GM12878 (cell line): ENCODE data around the gene ADAMTS4. TPM values are rescaled to one million over a fixed set of nuclear protein-coding genes. Genes with fewer than 3 reads are reported as not detected.

ENCODE experiments used
- ATAC-seq: fragments of 200-7000 bp; cut with Tn5 transposase; 3 replicates; pipeline ENCODE4 v1.9.1; 2020; ENCODE audit warnings: mild to moderate bottlenecking, moderate library complexity
- BruUV-seq: library from RNA; stranded (reverse); fragments of 400-500 nt; replicated peaks from 2 replicates; lab custom pipeline; 2021; lab: Mats Ljungman, UMichigan
- CTCF ChIA-PET: fragments of 300-600 bp; sonication (Branson Sonifier 250); formaldehyde crosslinking; extraction: SDS; loops from one replicate; lab custom pipeline; 2021; ENCODE audit warnings: inconsistent platforms; lab: Yijun Ruan, JAX
- POLR2A ChIA-PET: fragments of 350-600 bp; formaldehyde crosslinking; extraction: SDS; loops from one replicate; lab custom pipeline; 2021; ENCODE audit warnings: inconsistent platforms; lab: Charles Lee
- RAD21 ChIA-PET: fragments of 300-600 bp; sonication (Branson Sonifier 250); formaldehyde crosslinking; loops from one replicate; lab custom pipeline; 2023; ENCODE audit warnings: antibody characterized with exemption; ENCODE audit not compliant: unreplicated experiment; lab: Charles Lee
- SMC1A ChIA-PET: fragments of 300-600 bp; sonication (Branson Sonifier 250); formaldehyde crosslinking; loops from one replicate; lab custom pipeline; 2023; ENCODE audit not compliant: unreplicated experiment, uncharacterized antibody; lab: Charles Lee
- DNase-seq: peaks from one replicate; pipeline ENCODE4 v3.0.0-alpha.2; 2011; ENCODE audit warnings: low read depth, low spot score
- FAIRE-seq: peaks from 3 replicates; lab custom pipeline; 2011; peaks lifted over from hg19 to GRCh38; lab: Jason Lieb, UNC
- H2AFZ ChIP-seq: 2 replicates; pipeline ENCODE4 v1.6.0; 2011; ENCODE audit warnings: low read depth, low read length, control low read depth; ENCODE audit not compliant: control insufficient read depth
- H3K27ac ChIP-seq: 2 replicates; pipeline ENCODE4 v1.5.1; 2011; ENCODE audit warnings: control low read depth; ENCODE audit not compliant: control insufficient read depth, insufficient read depth
- H3K27me3 ChIP-seq, 2 experiments: replicated peaks in 1 of 2; 2 replicates each; pipeline versions ENCODE4 v1.6.0 to v1.6.1; 2011; ENCODE audit warnings: low read length in 1 of 2; ENCODE audit not compliant: control insufficient read depth in 2 of 2, insufficient read depth in 2 of 2
- H3K36me3 ChIP-seq, 2 experiments: 2 replicates each; pipeline ENCODE4 v1.5.1; 2011; ENCODE audit warnings: low read length in 1 of 2; ENCODE audit not compliant: control insufficient read depth in 2 of 2, insufficient read depth in 2 of 2
- H3K4me1 ChIP-seq: 2 replicates; pipeline ENCODE4 v1.6.1; 2011; ENCODE audit warnings: mild to moderate bottlenecking, low read length, moderate library complexity, mixed read lengths; ENCODE audit not compliant: control insufficient read depth, insufficient read depth
- H3K4me2 ChIP-seq: 2 replicates; pipeline ENCODE4 v1.6.0; 2011; ENCODE audit warnings: control low read depth; ENCODE audit not compliant: control insufficient read depth, insufficient read depth
- H3K4me3 ChIP-seq: fragments of 200-600 bp; sonication (generic); 2 replicates; pipeline ENCODE4 v1.5.1; 2016
- H3K79me2 ChIP-seq: 2 replicates; pipeline ENCODE4 v1.6.0; 2011; ENCODE audit warnings: low read length; ENCODE audit not compliant: control insufficient read depth, insufficient read depth
- H3K9ac ChIP-seq: 2 replicates; pipeline ENCODE4 v1.8.0; 2011; ENCODE audit warnings: low read length, control low read depth, mixed read lengths; ENCODE audit not compliant: control insufficient read depth, insufficient read depth
- H3K9me3 ChIP-seq: replicated peaks from 3 replicates; pipeline ENCODE4 v1.5.1; 2011; ENCODE audit warnings: mild to moderate bottlenecking, low read length; ENCODE audit not compliant: control insufficient read depth, insufficient read depth
- H4K20me1 ChIP-seq: 2 replicates; pipeline ENCODE4 v1.6.0; 2011; ENCODE audit not compliant: control insufficient read depth, insufficient read depth
- MTA3 ChIP-seq: IDR thresholded peaks from 2 replicates; pipeline ENCODE4 v1.6.1; 2012; ENCODE audit warnings: low read length, inconsistent platforms, borderline replicate concordance
- PML ChIP-seq: IDR thresholded peaks from 2 replicates; pipeline ENCODE4 v1.6.1; 2012; ENCODE audit warnings: low read length, inconsistent platforms
- POLR2AphosphoS5 ChIP-seq: IDR thresholded peaks from 2 replicates; pipeline ENCODE4 v1.6.1; 2011; ENCODE audit warnings: mild to moderate bottlenecking, low read length, inconsistent platforms
- SMAD5 ChIP-seq: IDR thresholded peaks from 2 replicates; pipeline ENCODE4 v1.6.1; 2016; ENCODE audit warnings: antibody characterized with exemption, low read depth
- STAT1 ChIP-seq: fragments of 450-650 bp; conservative IDR thresholded peaks from 2 replicates; pipeline ENCODE4 v1.6.1; 2014; ENCODE audit warnings: antibody characterized with exemption, mild to moderate bottlenecking
- SUZ12 ChIP-seq: fragments of 200-600 bp; sonication (generic); IDR thresholded peaks from one replicate; pipeline ENCODE4 v1.6.1; 2018; ENCODE audit warnings: antibody characterized with exemption, mild to moderate bottlenecking; ENCODE audit not compliant: unreplicated experiment
- WGBS: methylation state at CpG from one replicate; pipeline ENCODE4 v1.1.6; 2016; ENCODE audit warnings: low lambda C conversion rate; ENCODE audit not compliant: insufficient replicate concordance, insufficient coverage; ENCODE audit errors: missing lambda C conversion rate; 5-methylcytosine and 5-hydroxymethylcytosine counted together
- in situ Hi-C: fragments of 300-500 bp; cut with MboI; formaldehyde crosslinking; loops from 9 replicates; pipeline ENCODE4 v1.14.3; 2018; ENCODE audit warnings: mixed read lengths
- intact Hi-C: fragments of 100-400 bp; cut with micrococcal nuclease; formaldehyde crosslinking; loops from one replicate; pipeline ENCODE4 v1.14.2; 2022; ENCODE audit not compliant: unreplicated experiment
- polyA plus RNA-seq, 11 experiments: library from polyadenylated mRNA; depleted of rRNA in 4 of 11; unstranded in 6 of 11; stranded (reverse) in 5 of 11; fragments of >200 nt; fragmentation: Nextera tagmentation in 4 of 11; fragmentation: Illumina TruSeq in 1 of 11; extraction: Ambion mirVana in 4 of 11; extraction: Trizol in 1 of 11; gene quantifications; 1 replicate in 1 of 11; 2 replicates in 10 of 11; pipeline versions ENCODE4 v1.2.1 to v1.2.3, GENCODE V29; 2011 to 2016; ENCODE audit warnings: inconsistent platforms in 2 of 11, missing spikeins in 2 of 11, low read depth in 1 of 11
- total RNA-seq, 4 experiments: library from RNA; depleted of rRNA in 3 of 4; stranded (reverse); fragments of >200 nt in 3 of 4; fragmentation: Illumina TruSeq in 1 of 4; extraction: Trizol in 1 of 4; gene quantifications; 2 replicates each; pipeline versions ENCODE4 v1.2.1 to v1.2.3, GENCODE V29; 2013 to 2021
- TF ChIP-seq, protein P1 (sequence below): fragments of 450-650 bp; formaldehyde crosslinking; IDR thresholded peaks from 2 replicates; pipeline ENCODE4 v1.5.0; 2022; ENCODE audit warnings: mild to moderate bottlenecking, missing genetic modification characterization
- TF ChIP-seq, protein P2 (sequence below), 3 experiments: IDR thresholded peaks in 2 of 3; conservative IDR thresholded peaks in 1 of 3; 2 replicates each; pipeline ENCODE4 v1.5.1; 2011; ENCODE audit warnings: low read depth in 3 of 3, low read length in 3 of 3, mild to moderate bottlenecking in 3 of 3, control low read depth in 2 of 3, moderate library complexity in 2 of 3, inconsistent platforms in 1 of 3, mixed read lengths in 1 of 3; ENCODE audit not compliant: control insufficient read depth in 2 of 3, insufficient read depth in 1 of 3; ENCODE audit errors: extremely low read depth in 1 of 3
- TF ChIP-seq, protein P3 (sequence below): IDR thresholded peaks from 2 replicates; pipeline ENCODE4 v1.6.1; 2011; ENCODE audit warnings: mild to moderate bottlenecking, low read depth, low read length, moderate library complexity; ENCODE audit not compliant: insufficient replicate concordance

ADAMTS4 gene
- total and polyA plus RNA-seq, 10 of the 15 experiments (the other 5 are each of a cell fraction or from before 2014, with no cell fraction given), result 0.01 to 0.13 (median 0.05) TPM; not detected in 2

DNA sequence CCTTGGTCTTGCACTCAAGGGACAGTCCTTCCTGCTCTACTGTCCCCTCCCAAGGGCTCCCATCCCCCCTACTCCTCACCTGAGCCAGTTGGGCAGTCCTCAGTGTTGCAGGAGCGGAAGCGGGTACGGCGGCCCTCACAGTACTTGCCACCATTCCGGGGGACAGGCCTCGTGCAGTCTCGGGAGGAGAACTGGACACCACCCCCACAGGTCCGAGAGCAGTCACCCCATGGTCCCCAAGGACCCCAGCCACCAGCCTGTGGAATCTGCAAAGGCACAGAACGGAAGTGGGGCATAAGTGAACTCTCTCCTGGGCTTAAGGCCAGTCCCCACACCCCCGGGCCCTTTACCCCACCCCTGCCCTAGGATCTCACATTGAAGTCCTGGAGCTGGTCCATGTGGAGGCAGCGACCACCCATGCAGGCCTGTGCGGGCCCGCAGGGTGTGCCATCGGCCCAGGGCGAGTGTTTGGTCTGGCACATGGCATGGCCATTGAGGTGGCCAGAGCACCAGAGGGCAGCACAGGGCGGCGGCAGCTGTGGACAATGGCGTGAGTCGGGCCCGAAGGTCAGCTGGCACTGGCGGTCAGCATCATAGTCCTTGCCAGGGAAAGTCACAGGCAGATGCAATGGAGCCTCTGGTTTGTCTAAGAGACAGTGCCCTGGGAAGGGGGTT, 5.2 kb downstream of the ADAMTS4 start:
- Histone ChIP-seq H3K9ac (no peak overlapping the region), H3K4me2 (no peak overlapping the region), H3K36me3 (no peaks in the 10 kb centered on the region), H3K27ac (no peak overlapping the region), H3K4me1 (peaks cover 18% of the 10 kb centered on the region), H3K9me3 (no peaks in the 10 kb centered on the region), H3K79me2 (no peaks in the 10 kb centered on the region), H3K4me3 (no peak overlapping the region), H2AFZ (no peak overlapping the region), H4K20me1 (no peaks in the 10 kb centered on the region), H3K27me3 (no peaks in the 10 kb centered on the region)
- no peak for DNase-seq
- intact Hi-C loops, result no loop called here
- ChIA-PET CTCF (interaction anchor here (0.8 to 7.0 kb wide), 16 partner anchors 9 to 195 kb away, joined by 3 to 164 read pairs (median 12); partner anchors contain the start of genes APOA2, CFAP126, NDUFS2 and PPOX), POLR2A (interaction anchor here (0.9 to 3.3 kb wide), 4 partner anchors 7 to 40 kb away, joined by 4 to 18 read pairs (median 4); partner anchors contain the start of genes NDUFS2, TOMM40L and UFC1), SMC1A (interaction anchor here (1.0 to 5.3 kb wide), 8 partner anchors 8 to 190 kb away, joined by 3 to 55 read pairs (median 6); partner anchors contain the start of genes APOA2, NDUFS2 and TOMM40L), RAD21 (interaction anchor here (0.8 to 7.2 kb wide), 7 partner anchors 11 to 188 kb away, joined by 3 to 55 read pairs (median 4); partner anchors contain the start of genes APOA2 and TOMM40L)
- in situ Hi-C loops, result loop anchor here (10.0 kb wide), 1 partner anchor 551 kb away; the partner anchor contains the start of gene DUSP12
- WGBS, result 71% methylated on average over 18 of the region's 21 CpGs
- ATAC-seq, result no peak
- no peak for TF ChIP-seq STAT1
- TF ChIP-seq POLR2AphosphoS5, result no peak
- TF ChIP-seq SMAD5, result no peak
- TF ChIP-seq, protein P1, sequence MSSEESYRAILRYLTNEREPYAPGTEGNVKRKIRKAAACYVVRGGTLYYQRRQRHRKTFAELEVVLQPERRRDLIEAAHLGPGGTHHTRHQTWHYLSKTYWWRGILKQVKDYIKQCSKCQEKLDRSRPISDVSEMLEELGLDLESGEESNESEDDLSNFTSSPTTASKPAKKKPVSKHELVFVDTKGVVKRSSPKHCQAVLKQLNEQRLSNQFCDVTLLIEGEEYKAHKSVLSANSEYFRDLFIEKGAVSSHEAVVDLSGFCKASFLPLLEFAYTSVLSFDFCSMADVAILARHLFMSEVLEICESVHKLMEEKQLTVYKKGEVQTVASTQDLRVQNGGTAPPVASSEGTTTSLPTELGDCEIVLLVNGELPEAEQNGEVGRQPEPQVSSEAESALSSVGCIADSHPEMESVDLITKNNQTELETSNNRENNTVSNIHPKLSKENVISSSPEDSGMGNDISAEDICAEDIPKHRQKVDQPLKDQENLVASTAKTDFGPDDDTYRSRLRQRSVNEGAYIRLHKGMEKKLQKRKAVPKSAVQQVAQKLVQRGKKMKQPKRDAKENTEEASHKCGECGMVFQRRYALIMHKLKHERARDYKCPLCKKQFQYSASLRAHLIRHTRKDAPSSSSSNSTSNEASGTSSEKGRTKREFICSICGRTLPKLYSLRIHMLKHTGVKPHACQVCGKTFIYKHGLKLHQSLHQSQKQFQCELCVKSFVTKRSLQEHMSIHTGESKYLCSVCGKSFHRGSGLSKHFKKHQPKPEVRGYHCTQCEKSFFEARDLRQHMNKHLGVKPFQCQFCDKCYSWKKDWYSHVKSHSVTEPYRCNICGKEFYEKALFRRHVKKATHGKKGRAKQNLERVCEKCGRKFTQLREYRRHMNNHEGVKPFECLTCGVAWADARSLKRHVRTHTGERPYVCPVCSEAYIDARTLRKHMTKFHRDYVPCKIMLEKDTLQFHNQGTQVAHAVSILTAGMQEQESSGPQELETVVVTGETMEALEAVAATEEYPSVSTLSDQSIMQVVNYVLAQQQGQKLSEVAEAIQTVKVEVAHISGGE (CRISPR knock-in tag), result no peak
- no peak for TF ChIP-seq MTA3
- no peak for TF ChIP-seq SUZ12
- TF ChIP-seq, protein P2, sequence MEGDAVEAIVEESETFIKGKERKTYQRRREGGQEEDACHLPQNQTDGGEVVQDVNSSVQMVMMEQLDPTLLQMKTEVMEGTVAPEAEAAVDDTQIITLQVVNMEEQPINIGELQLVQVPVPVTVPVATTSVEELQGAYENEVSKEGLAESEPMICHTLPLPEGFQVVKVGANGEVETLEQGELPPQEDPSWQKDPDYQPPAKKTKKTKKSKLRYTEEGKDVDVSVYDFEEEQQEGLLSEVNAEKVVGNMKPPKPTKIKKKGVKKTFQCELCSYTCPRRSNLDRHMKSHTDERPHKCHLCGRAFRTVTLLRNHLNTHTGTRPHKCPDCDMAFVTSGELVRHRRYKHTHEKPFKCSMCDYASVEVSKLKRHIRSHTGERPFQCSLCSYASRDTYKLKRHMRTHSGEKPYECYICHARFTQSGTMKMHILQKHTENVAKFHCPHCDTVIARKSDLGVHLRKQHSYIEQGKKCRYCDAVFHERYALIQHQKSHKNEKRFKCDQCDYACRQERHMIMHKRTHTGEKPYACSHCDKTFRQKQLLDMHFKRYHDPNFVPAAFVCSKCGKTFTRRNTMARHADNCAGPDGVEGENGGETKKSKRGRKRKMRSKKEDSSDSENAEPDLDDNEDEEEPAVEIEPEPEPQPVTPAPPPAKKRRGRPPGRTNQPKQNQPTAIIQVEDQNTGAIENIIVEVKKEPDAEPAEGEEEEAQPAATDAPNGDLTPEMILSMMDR (IDR thresholded peaks at IDR 0.05 in 2 of 3, conservative IDR thresholded peaks at IDR 0.05 in 1 of 3; ENCODE audit: control insufficient read depth in 2 of 3, extremely low read depth in 1 of 3, insufficient read depth in 1 of 3, low read depth in 3 of 3, low read length in 3 of 3), result no peak
- TF ChIP-seq, protein P3, sequence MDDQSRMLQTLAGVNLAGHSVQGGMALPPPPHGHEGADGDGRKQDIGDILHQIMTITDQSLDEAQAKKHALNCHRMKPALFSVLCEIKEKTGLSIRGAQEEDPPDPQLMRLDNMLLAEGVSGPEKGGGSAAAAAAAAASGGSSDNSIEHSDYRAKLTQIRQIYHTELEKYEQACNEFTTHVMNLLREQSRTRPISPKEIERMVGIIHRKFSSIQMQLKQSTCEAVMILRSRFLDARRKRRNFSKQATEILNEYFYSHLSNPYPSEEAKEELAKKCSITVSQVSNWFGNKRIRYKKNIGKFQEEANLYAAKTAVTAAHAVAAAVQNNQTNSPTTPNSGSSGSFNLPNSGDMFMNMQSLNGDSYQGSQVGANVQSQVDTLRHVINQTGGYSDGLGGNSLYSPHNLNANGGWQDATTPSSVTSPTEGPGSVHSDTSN, result no peak
- TF ChIP-seq PML, result no peak
- FAIRE-seq, result no peak
- no TSS peak for BruUV-seq
